PC-3 (cell line): ENCODE data around the gene ABHD12B.

Source experiments
- EZH2 ChIP-seq: fragments of 300-600 bp; sonication (generic); IDR thresholded peaks from one replicate; pipeline ENCODE4 v1.6.1; 2017; ENCODE audit warnings: antibody characterized with exemption, mild to moderate bottlenecking, low read length; ENCODE audit not compliant: unreplicated experiment
- EZH2phosphoT487 ChIP-seq: fragments of 300-600 bp; sonication (generic); IDR thresholded peaks from 2 replicates; pipeline ENCODE4 v1.6.1; 2018; ENCODE audit warnings: mild to moderate bottlenecking, antibody characterized with exemption, low read length, borderline replicate concordance
- TF ChIP-seq, protein P1 (sequence below): fragments of 300-600 bp; sonication (generic); conservative IDR thresholded peaks from 2 replicates; pipeline ENCODE4 v1.5.1; 2017; ENCODE audit warnings: antibody characterized with exemption, low read depth, mild to moderate bottlenecking, low read length

GRCh38 chr14:50943943-50944646 lies 72.2 kb downstream of the ABHD12B start, which contains the start of gene PYGL:
- TF ChIP-seq, protein P1, sequence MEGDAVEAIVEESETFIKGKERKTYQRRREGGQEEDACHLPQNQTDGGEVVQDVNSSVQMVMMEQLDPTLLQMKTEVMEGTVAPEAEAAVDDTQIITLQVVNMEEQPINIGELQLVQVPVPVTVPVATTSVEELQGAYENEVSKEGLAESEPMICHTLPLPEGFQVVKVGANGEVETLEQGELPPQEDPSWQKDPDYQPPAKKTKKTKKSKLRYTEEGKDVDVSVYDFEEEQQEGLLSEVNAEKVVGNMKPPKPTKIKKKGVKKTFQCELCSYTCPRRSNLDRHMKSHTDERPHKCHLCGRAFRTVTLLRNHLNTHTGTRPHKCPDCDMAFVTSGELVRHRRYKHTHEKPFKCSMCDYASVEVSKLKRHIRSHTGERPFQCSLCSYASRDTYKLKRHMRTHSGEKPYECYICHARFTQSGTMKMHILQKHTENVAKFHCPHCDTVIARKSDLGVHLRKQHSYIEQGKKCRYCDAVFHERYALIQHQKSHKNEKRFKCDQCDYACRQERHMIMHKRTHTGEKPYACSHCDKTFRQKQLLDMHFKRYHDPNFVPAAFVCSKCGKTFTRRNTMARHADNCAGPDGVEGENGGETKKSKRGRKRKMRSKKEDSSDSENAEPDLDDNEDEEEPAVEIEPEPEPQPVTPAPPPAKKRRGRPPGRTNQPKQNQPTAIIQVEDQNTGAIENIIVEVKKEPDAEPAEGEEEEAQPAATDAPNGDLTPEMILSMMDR, result no peak
- TF ChIP-seq EZH2 (no peak), EZH2phosphoT487 (no peak)
